Fibroblast of skin of left biceps (primary cell): ENCODE data around the gene MEIKIN.
"Not testable (repeated sequence)": the region's sequence is repeated elsewhere in the genome, so short reads cannot be mapped to it uniquely, and the experiment has no call there.

Experiments used
- DNase-seq, 2 experiments: peaks; one replicate each; pipeline ENCODE4 v3.0.0-alpha.2; 2013; ENCODE audit warnings: low read depth in 2 of 2

The MEIKIN gene

DNA sequence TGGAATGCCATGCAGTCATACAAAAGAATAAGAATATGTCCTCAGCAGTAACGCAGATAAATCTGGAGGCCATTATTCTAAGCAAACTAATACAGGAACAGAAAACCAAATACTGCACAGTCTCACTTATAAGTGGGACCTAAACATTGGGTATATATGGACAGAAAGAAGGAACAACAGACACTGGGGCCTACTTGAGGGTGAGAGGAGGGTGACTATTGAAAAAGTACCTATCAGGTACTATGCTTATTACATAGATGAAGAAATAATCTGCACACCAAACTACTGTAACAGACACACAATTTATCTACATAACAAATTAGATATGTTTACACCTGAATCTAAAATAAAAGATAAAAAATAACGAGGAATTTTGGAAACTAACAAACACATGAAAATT lies 38.8 kb downstream of the MEIKIN start:
- DNase-seq = no peak

DNA sequence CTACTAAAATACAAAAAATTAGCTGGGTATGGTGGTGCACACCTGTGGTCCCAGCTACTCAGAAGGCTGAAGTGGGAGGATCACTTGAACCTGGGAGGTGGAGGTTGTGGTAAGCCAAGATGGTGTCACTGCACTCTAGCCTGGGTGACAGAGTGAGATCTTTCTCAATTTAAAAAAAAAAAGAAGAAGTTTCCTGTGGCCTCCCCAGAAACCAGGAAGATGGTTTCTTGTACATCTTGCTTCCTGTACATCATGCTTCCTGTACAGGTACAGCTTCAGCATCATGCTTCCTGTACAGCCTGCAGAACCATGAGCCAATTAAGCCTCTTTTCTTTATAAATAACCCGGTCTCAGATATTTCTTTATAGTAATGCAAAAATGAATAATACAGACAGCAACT lies 43.2 kb downstream of the MEIKIN start:
- not testable (repeated sequence) for DNase-seq

DNA sequence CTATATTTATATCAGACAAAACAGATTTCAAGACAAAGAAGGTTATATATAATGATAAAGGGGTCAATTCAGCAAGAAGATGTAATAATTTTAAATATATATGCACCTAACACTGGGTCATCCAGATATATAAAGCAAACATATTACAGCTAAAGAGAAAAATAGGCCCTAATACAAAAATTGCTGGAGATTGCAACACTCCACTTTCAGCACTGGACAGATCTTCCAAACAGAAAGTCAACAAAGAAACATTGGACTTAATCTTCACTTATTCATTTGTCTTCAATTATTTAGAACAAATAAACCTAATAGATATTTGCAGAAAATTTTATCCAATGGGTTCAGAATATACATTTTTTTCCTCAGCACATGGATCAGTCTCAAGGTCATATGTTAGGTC lies 45.8 kb downstream of the MEIKIN start:
- no peak for DNase-seq

DNA sequence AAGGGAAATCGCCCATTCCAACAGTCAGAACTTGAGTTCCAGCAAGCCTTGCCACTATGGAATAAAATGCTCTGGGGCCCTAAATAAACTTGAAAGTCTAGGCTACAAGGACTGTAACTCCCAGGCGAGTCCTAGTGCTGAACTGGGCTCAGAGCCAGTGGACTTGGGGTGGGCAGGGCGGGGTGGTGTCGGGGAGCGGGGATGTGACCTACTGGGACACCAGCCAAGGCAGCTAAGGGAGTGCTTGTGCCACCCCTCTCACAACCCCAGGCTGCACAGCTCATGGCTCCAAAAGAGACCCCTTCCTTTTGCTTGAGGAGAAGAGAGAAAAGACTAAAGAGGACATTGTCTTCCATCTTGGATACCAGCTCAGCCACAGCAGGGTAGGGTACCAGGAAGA lies 61.5 kb downstream of the MEIKIN start:
- no peak for DNase-seq

DNA sequence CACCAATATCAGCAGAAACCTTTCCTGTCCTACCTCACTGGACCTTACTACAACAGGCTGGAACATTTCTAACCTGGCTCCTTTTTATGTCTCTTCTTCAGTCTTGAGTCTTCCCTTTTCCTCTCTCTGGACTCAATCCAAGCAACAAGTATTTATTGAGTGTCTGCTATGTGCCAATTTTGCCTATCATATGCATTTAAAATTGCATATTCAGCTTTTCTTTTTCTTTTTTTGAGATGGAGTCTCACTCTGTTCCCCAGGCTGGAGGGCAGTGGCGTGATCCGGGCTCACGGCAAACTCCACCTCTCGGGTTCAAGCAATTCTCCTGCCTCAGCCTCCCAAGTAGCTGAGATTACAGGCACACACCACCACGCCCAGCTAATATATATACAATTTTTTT lies 65.8 kb downstream of the MEIKIN start:
- DNase-seq = no peak

DNA sequence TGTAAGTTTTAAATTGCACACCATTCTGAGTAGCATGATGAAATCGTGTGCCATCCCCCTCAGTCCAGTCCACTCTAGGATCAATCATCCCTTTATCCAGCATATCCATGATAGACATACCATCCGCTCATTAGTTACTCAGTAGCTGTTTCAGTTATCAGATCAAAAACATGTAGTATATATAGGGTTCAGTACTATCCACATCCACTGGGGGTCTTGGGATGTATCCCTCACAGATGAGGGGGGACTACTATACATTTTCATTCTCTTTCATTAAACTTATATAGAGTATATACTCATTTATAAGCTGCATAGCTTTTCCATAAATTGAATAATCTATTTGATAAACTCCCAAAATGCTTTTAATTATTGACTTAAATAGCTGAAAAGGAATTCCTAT lies 67.6 kb downstream of the MEIKIN start:
- no peak for DNase-seq

DNA sequence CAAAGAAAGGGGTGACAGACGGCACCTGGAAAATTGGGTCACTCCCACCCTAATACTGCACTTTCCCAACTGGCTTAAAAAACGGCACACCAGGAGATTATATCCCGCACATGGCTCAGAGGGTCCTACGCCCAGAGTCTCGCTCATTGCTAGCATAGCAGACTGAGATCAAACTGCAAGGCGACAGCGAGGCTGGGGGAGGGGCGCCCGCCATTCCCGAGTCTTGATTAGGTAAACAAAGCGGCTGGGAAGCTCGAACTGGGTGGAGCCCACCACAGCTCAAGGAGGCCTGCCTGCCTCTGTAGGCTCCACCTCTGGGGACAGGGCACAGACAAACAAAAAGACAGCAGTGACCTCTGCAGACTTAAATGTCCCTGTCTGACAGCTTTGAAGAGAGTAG lies 74.2 kb downstream of the MEIKIN start:
- DNase-seq = not testable (repeated sequence)

DNA sequence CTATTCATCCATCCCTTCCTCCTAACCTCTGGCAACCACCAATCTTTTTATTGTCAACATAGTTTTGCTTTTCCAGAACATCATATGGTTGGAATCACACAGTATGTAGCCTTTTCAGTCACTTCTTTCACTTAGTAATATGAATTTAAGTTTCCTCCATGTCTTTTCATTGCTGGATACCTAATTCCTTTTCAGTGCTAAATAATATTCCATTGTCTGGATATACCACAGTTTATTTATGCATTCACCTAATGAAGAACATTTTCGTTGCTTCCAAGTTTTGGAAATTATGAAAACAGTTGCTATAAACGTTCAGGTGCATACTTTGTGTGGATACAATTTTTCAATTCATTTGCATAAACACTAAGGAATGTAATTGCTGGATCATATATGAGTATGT lies 77.9 kb downstream of the MEIKIN start:
- DNase-seq = no peak

DNA sequence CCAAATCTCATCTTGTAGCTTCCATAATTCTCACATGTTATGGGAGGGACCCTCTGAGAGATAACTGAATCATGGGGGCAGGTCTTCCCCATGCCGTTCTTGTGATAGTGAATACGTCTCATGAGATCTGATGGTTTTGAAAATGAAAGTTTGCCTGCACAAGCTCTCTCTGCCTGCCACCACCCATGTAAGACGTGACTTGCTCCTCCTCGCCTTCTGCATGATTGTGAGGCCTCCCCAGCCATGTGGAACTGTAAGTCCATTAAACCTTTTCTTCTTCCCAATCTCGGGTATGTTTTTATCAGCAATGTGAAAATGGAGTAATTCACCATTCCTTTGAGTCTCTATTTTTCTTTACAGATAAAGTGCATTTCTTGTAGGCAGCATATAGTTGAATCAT lies 81.8 kb downstream of the MEIKIN start:
- DNase-seq = no peak

DNA sequence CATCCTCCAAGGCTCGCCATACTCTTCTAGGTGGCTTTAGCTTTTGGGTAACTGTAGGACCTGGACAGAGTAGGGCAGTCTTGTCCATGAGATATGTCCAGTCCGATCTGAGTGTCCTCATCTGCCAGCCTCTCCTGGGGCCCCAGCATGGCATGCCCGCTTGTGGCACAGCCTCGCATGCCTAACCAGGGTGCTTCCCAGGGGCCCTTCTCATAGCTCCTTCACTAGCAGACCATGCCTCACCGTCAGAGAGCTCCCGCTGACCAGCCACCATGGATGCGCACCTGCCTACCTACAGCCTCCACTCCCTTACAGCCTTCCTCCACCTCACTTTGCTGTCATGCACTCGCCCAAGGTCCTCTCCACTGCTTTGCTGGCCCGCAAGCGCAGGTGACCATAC lies 88.1 kb downstream of the MEIKIN start:
- no peak for DNase-seq

DNA sequence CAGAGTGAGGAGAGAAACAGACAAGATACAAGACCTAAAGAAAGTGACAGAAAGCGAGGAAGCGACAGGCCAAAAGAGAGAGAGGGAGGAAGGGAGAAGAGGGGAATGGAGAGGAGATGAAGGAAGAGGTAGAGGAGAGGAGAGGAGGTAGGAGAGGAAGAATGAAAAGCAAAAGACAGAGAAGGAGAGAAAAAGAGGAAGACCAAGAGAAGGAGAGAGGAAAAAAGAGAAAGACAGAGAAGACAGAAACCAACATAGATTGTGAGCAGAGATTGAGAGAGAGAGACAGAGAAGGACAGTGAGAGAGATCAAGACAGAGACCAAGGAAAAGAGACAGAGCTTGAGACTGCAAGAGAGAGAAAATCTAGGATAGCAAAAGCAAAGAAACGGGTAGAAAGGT lies 90.0 kb downstream of the MEIKIN start:
- DNase-seq = no peak

DNA sequence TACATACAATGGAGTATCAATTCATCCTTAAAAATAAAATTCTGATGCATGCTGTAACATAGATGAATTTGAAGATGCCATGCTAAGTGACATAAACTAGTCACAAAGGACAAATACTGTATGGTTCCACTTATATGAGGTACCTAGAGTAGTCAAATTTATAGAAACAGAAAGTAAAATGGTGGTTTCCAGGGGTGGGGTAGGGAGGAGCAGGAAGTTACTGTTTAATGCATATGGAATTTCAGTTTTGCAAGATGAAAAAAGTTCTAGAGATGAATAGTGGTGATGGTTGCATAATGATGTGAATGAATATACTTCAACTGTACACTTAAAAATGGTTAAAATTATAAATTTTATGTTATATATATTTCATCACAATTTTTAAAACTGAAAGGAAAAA lies 91.3 kb downstream of the MEIKIN start:
- DNase-seq = no peak

DNA sequence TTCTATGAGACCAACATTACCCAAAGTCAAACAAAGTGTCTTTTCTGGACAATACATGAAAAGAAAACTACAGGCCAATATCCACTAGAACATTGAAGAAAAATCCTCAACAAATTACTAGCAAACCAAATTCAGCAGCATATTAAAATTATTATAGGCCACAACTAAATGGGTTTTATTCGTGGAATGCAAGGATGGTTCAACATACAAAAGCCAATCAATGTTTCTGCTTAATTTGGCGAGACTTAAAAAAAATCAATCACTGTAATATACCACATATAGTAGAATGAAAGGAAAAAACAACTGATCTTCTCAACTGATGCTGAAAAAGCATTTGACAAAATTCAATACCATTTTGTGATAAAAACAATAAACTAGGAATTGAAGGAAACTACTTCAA lies 96.8 kb downstream of the MEIKIN start:
- no peak for DNase-seq

DNA sequence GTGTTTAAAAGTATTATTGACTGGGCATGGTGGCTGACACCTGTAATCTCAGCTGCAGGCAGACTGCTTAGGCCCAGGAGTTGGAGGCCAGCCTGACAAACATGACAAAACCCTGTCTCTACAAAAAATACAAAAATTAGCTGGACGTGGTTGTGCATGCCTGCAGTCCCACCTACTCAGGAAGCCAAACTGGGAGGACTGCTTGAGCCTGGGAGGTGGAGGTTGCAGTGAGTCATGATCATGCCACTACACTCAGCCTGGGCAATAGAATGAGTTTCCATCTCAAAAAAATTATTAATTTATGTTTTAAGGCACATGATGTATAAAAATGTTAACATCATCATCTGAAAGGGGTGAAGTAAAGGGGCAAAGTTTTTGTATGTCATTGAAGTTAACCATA lies 98.9 kb downstream of the MEIKIN start:
- DNase-seq = no peak

DNA sequence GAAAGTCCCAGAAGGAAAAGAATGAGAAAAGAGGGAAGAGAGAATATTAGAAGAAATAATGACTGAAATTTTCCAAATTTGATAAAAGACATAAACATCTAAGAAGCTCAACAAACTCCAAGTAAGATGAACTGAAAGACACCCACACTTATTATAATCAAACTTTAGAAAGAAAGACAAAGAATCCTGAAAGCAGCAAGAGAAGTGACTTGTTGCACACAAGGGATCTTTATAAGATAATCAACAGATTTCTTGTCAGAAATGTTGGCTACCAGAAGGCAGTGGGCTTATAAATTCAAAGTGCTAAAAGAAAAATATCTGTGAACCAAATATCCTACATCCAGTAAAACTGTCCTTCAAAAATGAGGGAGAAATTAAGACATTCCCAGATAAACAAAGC lies 99.6 kb downstream of the MEIKIN start:
- DNase-seq = no peak

DNA sequence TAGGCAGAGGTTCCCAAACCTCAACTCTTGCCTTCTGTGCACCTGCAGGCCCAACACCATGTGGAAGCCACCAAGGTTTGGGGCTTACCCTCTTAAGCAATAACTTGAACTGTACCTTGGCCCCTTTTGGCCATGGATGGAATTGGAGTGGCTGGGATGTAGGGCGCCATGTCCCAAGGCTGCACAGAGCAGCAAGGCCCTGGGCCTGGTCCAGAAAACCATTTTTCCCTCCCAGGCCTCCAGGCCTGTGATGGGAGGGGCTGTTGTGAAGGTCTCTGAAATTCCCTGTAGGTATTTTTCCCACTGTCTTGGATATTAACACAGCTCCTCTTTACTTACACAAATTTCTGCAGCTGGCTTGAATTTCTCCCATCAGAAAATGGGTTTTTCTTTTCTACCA lies 102.5 kb downstream of the MEIKIN start:
- not testable (repeated sequence) for DNase-seq

DNA sequence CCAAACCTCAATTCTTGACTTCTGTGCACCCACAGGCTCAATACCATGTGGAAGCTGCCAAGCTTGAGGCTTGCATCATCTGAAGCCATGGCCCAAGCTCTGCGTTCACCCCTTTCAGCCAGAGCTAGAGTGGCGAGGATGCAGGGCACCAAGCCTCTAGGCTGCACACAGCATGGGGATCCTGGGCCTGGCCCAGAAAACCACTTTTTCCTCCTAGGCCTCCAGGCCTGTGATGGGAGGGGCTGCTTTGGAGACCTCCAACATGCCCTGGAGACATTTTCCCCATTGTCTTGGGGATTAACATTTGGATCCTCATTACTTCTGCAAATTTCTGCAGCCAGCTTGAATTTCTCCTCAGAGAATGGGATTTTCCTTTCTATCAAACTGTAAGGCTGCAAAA lies 112.8 kb downstream of the MEIKIN start:
- DNase-seq = not testable (repeated sequence)

DNA sequence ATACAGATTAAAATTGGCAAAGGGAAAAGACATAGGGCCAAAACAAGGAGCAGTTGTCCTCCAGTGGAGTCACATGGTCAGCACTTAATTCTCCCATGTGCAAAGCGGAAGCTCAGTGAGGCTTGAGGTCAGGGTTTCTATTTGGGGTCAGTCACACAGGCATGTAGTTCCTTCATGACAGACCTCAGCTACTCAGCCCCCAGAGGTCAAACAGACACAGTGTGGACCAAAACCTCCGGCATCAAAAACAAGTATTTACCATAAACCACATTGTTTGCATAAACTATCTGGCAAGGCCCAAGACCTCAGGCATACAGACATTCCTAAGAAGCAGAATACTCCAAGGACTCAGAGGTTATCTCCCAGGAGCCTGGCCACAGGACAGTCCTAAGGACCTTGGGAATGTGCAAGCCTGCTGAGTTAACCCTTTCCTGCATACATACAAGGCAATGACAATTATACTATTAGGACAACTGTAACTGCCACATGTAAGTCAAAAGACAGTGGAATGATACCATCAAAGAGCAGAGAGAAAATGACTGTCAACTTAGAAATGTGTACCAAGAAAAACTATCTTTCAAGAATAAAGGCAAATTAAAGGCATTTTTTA lies 120.0 kb downstream of the MEIKIN start:
- no peak for DNase-seq

DNA sequence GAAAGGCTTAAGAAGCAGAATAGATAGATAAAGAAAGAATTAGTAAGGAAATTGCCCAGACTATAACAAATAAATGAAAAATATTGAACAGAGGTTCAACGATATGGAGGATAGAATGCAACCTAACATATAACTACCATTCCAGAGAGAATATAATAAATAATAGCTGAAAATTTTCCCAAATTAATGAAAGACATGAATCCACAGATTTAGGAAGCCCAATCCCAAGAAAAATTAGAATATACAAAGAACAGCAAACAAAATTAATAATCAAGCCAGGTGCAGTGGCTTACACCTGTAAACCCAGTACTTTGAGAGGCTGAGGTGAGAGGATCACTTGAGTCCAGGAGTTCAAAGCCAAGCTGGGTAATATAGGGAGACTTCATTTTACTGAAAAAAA lies 120.8 kb downstream of the MEIKIN start:
- DNase-seq = no peak

DNA sequence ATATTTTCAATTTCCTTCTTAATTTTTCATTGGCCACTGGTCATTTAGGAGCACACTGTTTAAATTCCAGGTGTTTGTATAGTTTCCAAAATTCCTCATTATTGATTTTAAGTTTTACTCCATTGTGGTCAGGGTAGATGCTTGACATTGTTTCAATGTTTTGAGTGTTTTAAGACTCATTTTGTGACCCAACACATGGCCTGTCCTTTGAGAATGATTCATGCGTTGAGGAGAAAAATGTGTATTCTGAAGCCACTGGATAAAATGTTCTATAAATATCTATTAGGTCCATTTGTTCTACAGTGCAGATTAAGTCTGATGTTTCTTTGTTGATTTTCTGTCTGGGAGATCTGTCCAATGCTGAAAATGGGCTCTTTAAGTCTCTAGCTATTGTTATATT lies 124.2 kb downstream of the MEIKIN start:
- peak in 1 of 2 experiments; percentile 17 for DNase-seq

DNA sequence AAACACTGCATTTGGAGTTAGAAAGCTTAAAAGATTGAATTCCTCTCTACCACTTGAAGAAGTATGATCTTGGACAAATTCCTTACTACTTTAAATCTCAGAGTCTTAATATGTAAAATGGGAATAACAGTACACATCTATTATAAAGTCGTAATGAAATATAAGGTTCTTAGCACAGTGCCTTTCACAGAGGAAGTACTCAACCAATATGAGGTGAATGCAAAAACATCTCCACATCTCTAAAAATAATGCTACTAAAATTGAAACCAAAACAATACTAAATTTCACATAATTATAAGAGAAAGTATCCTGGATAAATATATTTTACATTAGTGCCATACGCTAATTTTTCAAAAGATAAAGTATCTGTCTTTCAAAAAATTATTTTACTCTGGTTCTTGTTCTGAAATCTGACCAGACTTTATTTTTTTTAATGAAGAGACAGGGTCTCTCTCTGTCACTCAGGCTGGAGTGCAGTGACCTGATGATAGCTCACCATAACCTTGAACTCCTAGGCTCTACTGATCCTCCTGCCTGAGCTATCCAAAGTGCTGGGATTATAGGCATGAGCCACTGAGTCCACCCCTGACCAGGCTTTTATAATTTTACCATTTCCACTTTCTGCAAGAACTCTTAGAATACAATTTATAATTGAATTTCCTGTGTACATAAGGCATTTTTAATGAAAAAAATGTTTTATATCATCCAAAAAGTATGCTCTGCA lies 127.3 kb downstream of the MEIKIN start:
- DNase-seq = no peak

DNA sequence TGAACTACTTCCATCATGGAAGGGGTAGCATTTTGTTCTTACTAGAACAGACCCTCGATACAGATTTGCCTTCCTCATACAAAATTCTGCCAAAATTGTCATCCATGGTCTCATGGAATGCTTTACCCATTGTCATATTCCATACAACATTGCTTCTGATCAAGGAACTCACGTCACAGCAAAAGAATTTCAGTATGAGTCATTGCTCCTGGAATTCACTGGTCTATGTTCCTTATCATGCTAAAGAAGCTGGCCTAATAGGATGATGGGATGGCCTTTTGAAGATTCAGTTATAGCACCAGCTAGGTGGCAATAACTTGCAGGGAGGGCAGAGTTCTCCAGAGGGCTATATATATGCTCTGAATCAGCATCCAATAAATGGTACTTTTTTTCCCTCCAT lies 130.5 kb downstream of the MEIKIN start:
- DNase-seq = peak; percentile 56 to 62

DNA sequence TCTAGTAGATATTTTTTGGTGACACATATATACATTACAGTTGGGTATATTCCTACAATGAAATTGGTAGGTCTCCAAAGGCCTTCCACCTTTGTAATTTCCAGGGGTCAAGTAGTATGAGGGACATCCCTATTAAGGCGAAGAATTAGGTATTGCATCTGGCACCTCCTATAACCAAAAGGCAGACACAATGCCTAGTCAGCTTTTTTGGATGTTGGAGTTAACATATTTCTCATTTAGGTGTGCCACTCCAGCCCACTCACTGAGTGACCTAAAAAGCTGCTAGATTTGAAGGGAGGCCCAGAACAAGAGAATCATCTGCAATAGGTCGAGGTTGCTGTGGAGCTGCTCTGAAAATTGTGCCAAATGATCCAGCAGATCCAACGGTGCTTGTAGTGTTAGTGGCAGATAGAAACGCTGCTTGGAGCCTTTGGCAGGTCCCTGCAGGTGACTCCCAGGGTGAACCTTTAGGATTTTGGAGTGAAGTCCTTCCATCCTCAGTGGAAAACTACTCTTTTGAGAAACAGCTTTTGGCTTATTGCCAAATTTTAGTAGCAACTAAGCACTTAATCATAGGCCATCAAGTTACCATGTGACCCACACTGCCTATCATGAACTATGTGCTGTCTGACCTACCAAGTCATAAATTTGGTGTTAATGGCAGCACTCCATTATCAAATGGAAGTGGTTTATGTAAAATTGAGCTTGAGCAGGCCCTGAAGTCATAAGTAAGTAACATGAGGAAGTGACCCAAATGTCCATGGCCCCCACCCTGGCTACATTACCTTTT lies 132.9 kb downstream of the MEIKIN start:
- no peak for DNase-seq
